Left lung (tissue), 10 donors: ENCODE measurements around the gene NCAM2. TPM values are rescaled to one million over a fixed set of nuclear protein-coding genes. Genes with fewer than 3 reads are reported as not detected.

Experiments used
- ATAC-seq: fragments of 200-7000 bp; cut with Tn5 transposase; one replicate; pipeline ENCODE4 v1.9.1; 2020; ENCODE audit warnings: moderate library complexity
- DNase-seq, 4 donors: peaks; one replicate each; pipeline ENCODE4 v3.0.0-alpha.2; 2013 to 2020
- H3K27ac ChIP-seq, 2 donors: fragments of 200-600 bp; sonication (generic) in 1 of 2; one replicate each; pipeline versions ENCODE4 v1.5.0 to v1.8.0; 2020 to 2021
- H3K27me3 ChIP-seq, 2 donors: fragments of 200-600 bp; sonication (generic) in 1 of 2; one replicate each; pipeline versions ENCODE4 v1.5.0 to v1.8.0; 2020 to 2021
- H3K36me3 ChIP-seq, 2 donors: fragments of 200-600 bp; sonication (generic) in 1 of 2; one replicate each; pipeline versions ENCODE4 v1.5.0 to v1.8.0; 2020 to 2021
- H3K4me1 ChIP-seq, 2 donors: fragments of 200-600 bp; one replicate each; pipeline ENCODE4 v1.8.0; 2021
- H3K4me3 ChIP-seq, 2 donors: fragments of 200-600 bp; sonication (generic) in 1 of 2; one replicate each; pipeline versions ENCODE4 v1.5.0 to v1.8.0; 2020 to 2021; ENCODE audit warnings: mild to moderate bottlenecking in 1 of 2
- H3K9me3 ChIP-seq, 2 donors: fragments of 200-600 bp; sonication (generic) in 1 of 2; one replicate each; pipeline versions ENCODE4 v1.5.0 to v1.8.0; 2020 to 2021
- CTCF ChIP-seq, 2 donors: fragments of 200-600 bp; sonication (generic) in 1 of 2; IDR thresholded peaks; one replicate each; pipeline versions ENCODE4 v1.5.0 to v1.8.0; 2021; ENCODE audit warnings: antibody characterized with exemption in 2 of 2
- intact Hi-C, 2 donors: fragments of 100-400 bp; cut with DNase I; formaldehyde crosslinking; loops; one replicate each; pipeline versions ENCODE4 v1.11.2 to v1.14.2; 2022
- polyA plus RNA-seq, 6 donors: library from polyadenylated mRNA; unstranded; fragments of 120-200 nt; gene quantifications; one replicate each; pipeline ENCODE4 v1.2.1, GENCODE V29; 2013; ENCODE audit not compliant: insufficient read length in 6 of 6
- total RNA-seq, 2 donors: library from RNA; stranded (reverse); fragmentation: NEBNext Ultra II Directional; extraction: Animal tissue kit (Norgen Biotek cat#: 25700); gene quantifications; one replicate each; pipeline ENCODE4 v1.2.1, GENCODE V29; 2021
- donor health status: DM: no; HTN: yes; CAD: no.
- donor health status: DM: no; HTN: no; CAD: no.

Gene NCAM2
- total and polyA plus RNA-seq, 8 donors, result 3.3 to 30.4 (median 4.6) TPM

GRCh38 chr21:21002153-21002552, 3.9 kb downstream of the NCAM2 start:
- Histone ChIP-seq H3K27ac (no peak overlapping the region), H3K9me3 (no peaks in the 10 kb centered on the region), H3K4me1 (peaks cover 0 to 16% of the 10 kb centered on the region in 2 donors), H3K36me3 (no peaks in the 10 kb centered on the region), H3K4me3 (no peak overlapping the region), H3K27me3 (peaks cover 0 to 31% of the 10 kb centered on the region in 2 donors)
- no peak for TF ChIP-seq CTCF (IDR thresholded peaks at IDR 0.05)
- intact Hi-C loops, result no loop called here
- ATAC-seq (no peak), DNase-seq (no peak)

- Histone ChIP-seq H3K27ac (no peak overlapping the region), H3K9me3 (no peaks in the 10 kb centered on the region), H3K4me3 (no peak overlapping the region), H3K27me3 (peaks cover 0 to 15% of the 10 kb centered on the region in 2 donors), H3K36me3 (no peaks in the 10 kb centered on the region), H3K4me1 (peaks cover 0 to 3% of the 10 kb centered on the region in 2 donors)
- intact Hi-C loops, result no loop called here
- peak in 1 of 2 donors; percentile 17 for TF ChIP-seq CTCF (IDR thresholded peaks at IDR 0.05)
- ATAC-seq (peak; percentile 21), DNase-seq (peak in 1 of 4 donors; percentile 7)
These were observed 5.5 kb downstream of the NCAM2 start for GRCh38 chr21:21003701-21004100.

DNA sequence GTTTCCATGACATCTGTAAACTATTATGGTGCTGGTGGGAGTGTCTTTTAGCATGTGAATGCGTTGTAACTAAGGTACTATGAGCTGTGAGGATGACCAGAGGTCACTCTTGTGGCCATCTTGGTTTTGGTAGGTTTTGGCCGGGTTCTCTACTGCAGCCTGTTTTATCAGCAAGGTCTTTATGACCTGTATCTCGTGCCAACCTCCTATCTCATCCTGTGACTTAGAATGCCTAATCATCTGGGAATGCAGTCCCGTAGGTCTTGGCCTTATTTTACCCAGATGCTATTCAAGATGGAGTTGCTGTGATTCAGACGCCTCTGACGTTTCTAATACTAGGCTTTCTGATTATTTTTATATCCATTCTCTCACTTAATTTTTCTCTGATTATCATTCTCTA, 9.4 kb downstream of the NCAM2 start:
- no peak for ATAC-seq
- TF ChIP-seq CTCF (IDR thresholded peaks at IDR 0.05), result no peak
- no peak overlapping the region for H3K27ac ChIP-seq
- H3K4me3 ChIP-seq, result no peak overlapping the region
- no peak for DNase-seq
- no peaks in the 10 kb centered on the region for H3K4me1 ChIP-seq
- H3K36me3 ChIP-seq, result no peaks in the 10 kb centered on the region
- H3K27me3 ChIP-seq, result no peaks in the 10 kb centered on the region
- H3K9me3 ChIP-seq, result no peaks in the 10 kb centered on the region
- intact Hi-C loops, result no loop called here

GRCh38 chr21:21010228-21010627, 12.0 kb downstream of the NCAM2 start:
- Histone ChIP-seq H3K27ac (no peak overlapping the region), H3K9me3 (no peaks in the 10 kb centered on the region)
- intact Hi-C loops, result no loop called here

DNA sequence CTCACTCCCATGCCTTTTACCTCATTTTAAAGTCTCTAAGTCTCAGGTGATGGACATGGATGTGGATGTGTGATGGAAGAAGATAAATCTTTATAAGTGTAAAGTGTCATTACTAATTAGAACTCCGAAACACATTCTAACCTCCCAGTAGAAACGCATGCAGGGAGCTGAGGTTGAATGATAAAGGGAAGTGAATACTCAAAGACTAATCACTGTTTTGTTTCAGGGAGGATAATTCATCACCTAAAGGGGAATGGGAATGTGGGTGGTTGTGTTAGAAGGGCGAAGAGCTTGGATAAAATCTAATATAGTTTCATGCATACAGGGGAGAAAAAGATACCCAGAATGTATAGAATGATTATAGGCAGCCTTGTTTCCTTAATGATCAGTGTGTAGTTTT, 12.5 kb downstream of the NCAM2 start:
- Histone ChIP-seq H3K9me3 (no peaks in the 10 kb centered on the region), H3K4me3 (no peak overlapping the region), H3K4me1 (no peaks in the 10 kb centered on the region), H3K36me3 (no peaks in the 10 kb centered on the region), H3K27me3 (no peaks in the 10 kb centered on the region), H3K27ac (no peak overlapping the region)
- ATAC-seq (no peak), DNase-seq (no peak)
- intact Hi-C loops, result no loop called here
- TF ChIP-seq CTCF (IDR thresholded peaks at IDR 0.05), result no peak

More at GRCh38 chr21:21010228-21010627, 12.0 kb downstream of the NCAM2 start:
- TF ChIP-seq CTCF (IDR thresholded peaks at IDR 0.05), result no peak
- DNase-seq, result no peak
- Histone ChIP-seq H3K4me3 (no peak overlapping the region), H3K4me1 (no peaks in the 10 kb centered on the region), H3K36me3 (no peaks in the 10 kb centered on the region), H3K27me3 (no peaks in the 10 kb centered on the region)
- ATAC-seq, result no peak
